Astrocyte of the cerebellum (primary cell): ENCODE measurements around the gene CRYBG3.

ENCODE experiments used
- DNase-seq: peaks from one replicate; pipeline ENCODE4 v3.0.0-alpha.2; 2011; ENCODE audit warnings: low read depth
- H3K4me3 ChIP-seq: 2 replicates; pipeline ENCODE4 v1.5.1; 2011; ENCODE audit warnings: mild to moderate bottlenecking, low read depth, low read length, moderate library complexity
- in situ Hi-C: cut with HindIII; loops from 2 replicates; pipeline ENCODE4 v1.10.0; 2017; ENCODE audit warnings: low sequenced_read_pairs
- TF ChIP-seq, protein P1 (sequence below): IDR thresholded peaks from 2 replicates; pipeline ENCODE4 v1.5.1; 2012; ENCODE audit warnings: low read length, low read depth, moderate library complexity, mild to moderate bottlenecking; ENCODE audit errors: missing control alignments

Gene CRYBG3

DNA sequence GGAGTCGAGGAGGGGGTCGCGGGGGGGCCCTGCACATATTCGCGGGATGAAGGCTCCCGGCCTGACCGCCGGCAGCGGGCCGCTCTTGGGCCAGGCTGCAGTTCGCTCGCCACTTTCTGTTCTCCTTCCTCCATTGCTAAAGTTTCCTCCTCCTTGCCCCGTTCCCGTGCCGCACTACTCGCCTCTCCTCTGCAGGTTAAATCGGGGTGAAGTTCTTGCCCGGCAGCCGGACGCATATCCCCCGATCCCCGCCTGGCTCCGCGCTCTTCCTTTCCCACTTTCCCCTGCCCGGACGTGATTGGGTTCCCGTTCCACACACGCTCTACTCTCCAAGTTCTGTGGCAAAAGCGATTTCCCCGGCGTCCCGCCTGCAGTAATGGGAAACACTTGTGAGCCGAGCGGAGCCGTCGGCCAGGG, 556 bp downstream of the CRYBG3 start:
- in situ Hi-C loops = no loop called here
- TF ChIP-seq, protein P1, sequence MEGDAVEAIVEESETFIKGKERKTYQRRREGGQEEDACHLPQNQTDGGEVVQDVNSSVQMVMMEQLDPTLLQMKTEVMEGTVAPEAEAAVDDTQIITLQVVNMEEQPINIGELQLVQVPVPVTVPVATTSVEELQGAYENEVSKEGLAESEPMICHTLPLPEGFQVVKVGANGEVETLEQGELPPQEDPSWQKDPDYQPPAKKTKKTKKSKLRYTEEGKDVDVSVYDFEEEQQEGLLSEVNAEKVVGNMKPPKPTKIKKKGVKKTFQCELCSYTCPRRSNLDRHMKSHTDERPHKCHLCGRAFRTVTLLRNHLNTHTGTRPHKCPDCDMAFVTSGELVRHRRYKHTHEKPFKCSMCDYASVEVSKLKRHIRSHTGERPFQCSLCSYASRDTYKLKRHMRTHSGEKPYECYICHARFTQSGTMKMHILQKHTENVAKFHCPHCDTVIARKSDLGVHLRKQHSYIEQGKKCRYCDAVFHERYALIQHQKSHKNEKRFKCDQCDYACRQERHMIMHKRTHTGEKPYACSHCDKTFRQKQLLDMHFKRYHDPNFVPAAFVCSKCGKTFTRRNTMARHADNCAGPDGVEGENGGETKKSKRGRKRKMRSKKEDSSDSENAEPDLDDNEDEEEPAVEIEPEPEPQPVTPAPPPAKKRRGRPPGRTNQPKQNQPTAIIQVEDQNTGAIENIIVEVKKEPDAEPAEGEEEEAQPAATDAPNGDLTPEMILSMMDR = no peak
- peak overlapping the region; percentile 84 for H3K4me3 ChIP-seq
- peak; percentile 35 for DNase-seq

DNA sequence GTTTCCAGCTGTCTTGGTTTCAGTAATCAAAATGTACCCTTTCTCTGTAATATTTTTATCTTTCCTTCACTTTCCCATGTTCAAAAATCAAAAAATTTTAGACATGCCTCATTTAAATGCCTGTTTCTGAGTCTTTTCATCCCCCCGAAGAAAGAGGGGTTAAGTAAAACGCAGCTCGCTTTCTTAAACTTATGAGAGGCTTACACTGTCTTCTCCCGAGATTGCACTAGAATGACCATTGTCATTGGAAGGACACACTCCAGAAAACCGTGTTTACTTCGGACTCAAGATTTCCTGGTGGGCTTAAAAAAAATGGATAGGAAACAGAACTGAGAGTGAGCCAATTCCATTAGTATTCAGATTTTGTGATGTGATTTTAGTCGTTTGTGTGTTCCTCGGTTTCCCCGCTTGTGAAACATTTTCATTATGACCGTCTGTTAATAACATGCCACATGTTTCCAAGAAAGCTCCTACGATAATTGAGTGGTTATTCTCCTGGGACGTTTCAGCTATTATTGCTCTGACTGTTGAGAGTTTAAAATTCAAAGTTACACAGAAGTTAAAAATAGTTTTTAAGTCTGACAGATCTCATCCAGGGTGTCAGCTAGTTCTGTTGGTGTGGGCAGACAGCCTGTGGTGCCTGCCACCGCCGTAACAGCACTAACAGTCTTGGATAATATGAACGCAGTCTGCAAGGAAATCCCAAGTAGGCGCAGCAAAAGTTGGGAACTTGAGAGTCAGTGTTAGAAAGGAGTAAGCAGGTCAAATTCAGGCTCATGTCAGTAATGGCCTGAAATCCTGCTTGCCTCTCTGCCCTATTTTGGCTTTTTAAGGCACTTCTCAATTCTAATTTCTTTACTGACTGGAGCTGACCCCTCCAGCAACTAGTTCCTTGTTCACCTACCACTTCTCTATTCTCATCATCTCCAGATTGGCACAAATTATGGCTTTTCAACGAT, 1.5 kb downstream of the CRYBG3 start:
- TF ChIP-seq, protein P1 = no peak
- H3K4me3 ChIP-seq = peak overlapping the region; percentile 84
- in situ Hi-C loops = no loop called here
- DNase-seq = no peak

DNA sequence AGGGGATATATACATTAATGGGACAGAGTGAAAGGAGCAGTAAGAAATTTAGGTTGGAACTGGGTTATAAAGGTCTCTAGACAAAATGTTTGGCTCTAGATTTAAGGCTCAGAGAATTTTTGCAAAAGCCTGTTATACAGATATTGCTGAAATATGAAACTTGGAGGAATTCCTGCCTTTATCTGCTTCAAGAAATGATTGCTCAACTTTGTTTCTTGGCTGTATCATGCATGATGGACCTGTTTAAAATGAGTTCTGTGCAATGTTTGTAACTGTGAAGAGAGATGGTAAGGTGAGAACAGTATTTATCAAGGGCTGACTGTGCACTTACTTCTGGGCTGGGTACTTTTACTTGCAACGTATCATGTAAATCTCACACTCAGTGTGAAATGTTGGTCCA, 3.3 kb downstream of the CRYBG3 start:
- in situ Hi-C loops = no loop called here
- no peak overlapping the region for H3K4me3 ChIP-seq
- TF ChIP-seq, protein P1 = no peak
- DNase-seq = no peak

DNA sequence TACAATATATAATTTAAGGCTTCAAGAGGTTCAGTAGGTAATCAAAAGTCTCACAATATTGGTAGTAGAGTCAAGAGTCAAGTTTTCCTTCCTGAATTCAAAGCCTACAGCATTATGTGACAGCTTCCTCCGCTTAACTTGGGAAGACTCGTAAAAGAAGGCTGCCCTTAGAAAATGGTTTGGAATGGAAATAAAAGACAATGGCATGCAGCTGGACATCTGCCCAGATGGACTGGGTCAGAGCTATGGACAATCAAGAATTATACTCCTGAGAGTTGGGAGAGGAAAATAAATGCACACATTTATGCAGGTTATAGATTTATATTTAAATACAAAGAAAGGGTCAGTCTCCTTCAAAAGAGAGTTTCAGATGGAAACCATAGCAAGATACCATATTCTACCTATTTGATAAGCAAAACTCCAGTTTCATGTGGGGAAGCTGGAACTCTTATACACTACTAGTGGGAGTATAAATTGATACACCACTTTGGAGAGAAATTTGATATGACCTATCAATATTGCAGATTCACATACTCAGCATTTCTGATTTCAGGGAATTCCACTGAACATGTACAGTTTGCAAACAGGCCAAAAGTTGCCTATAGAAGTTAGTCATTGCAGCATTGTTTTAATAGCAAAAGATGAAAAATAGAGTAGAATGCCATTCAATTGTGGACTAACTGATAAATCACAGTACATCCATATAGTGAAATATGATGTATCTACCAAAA, 6.1 kb downstream of the CRYBG3 start:
- H3K4me3 ChIP-seq = no peak overlapping the region
- TF ChIP-seq, protein P1 = no peak
- in situ Hi-C loops = no loop called here

DNA sequence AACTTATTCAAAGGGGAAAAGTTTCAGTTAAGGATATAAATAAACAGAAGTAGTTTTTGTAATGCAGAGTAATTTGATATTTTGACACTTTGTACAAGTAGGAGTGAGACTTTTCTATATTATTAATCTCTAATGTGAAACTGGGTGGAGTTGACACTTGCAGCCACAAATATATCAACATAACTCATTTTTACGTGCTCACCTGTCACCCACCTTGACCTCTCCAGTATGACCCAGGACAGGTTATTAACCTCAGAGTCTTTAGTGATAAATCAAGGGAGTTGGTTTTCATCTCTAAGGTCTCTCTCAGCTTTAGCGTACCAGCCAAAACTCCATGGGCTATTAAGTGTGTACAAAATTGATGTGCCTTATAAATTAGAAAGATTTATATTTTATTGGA, 7.4 kb downstream of the CRYBG3 start:
- no peak for DNase-seq
- H3K4me3 ChIP-seq = no peak overlapping the region
- TF ChIP-seq, protein P1 = no peak
- in situ Hi-C loops = no loop called here

More for the DNA sequence above, 6.1 kb downstream of the CRYBG3 start:
- no peak for DNase-seq

DNA sequence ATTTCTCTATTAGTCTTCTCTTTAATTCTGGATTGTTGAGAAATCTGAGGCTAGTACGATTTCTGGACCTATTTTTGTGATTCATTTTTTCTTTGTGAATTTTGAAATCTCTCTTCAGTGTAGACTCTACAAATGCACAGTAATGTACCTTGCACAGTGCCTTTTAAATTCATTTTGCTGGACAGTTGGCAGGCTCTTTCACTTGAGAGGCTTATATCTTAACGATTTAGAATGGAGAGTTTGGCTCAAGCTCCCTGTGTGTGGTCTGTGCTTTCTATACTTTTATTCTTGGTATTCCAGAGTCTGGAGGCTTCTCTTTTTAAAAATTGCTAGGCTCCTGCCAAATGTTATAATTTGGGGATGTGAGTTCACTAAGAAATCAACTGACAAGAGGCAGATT, 8.8 kb downstream of the CRYBG3 start:
- no peak for DNase-seq
- TF ChIP-seq, protein P1 = no peak
- in situ Hi-C loops = no loop called here
- no peak overlapping the region for H3K4me3 ChIP-seq
